Measurements from ENCODE around the gene IZUMO4. TPM values are rescaled to one million over a fixed set of nuclear protein-coding genes. Genes with fewer than 3 reads are reported as not detected.

Gene IZUMO4
- total RNA-seq, 2 experiments from 2014 or later = 17.4 to 17.9 TPM

GRCh38 chr19:2140138-2140569 lies 43.4 kb downstream of the IZUMO4 start:
- POLR2A ChIA-PET = no interaction called here
- peaks cover 13% of the 10 kb centered on the region for H3K4me1 ChIP-seq (ENCODE audit: insufficient read depth, low read length)
- ATAC-seq (ENCODE audit: poor library complexity) = no peak
- no peaks in the 10 kb centered on the region for H3K27me3 ChIP-seq (ENCODE audit: control insufficient read depth in 1 of 2, insufficient read depth in 2 of 2, low read length in 2 of 2)
- H3K27ac Mint-ChIP-seq = no peak overlapping the region
- no peak for DNase-seq
- no peaks in the 10 kb centered on the region for H3K9me3 ChIP-seq (ENCODE audit: control insufficient read depth in 1 of 2, insufficient read depth in 1 of 2, low read length in 2 of 2)
- peaks cover 10% of the 10 kb centered on the region for H3K4me1 Mint-ChIP-seq (ENCODE audit: low read depth)
- intact Hi-C loops (cut with DNase I, micrococcal nuclease) = no loop called here
- no peak overlapping the region for H3K4me3 ChIP-seq (ENCODE audit: low read length)
- H3K9me3 Mint-ChIP-seq = no peaks in the 10 kb centered on the region
- CTCF ChIA-PET = no interaction called here
- H3K27ac ChIP-seq (ENCODE audit: low read depth in 1 of 2, low read length in 2 of 2) = no peak overlapping the region
- H3K4me3 Mint-ChIP-seq = no peak overlapping the region
- peaks cover 54% of the 10 kb centered on the region for H3K36me3 ChIP-seq (ENCODE audit: insufficient read depth, low read length)
- no peak for TF ChIP-seq CTCF (IDR thresholded peaks at IDR 0.05)
- H3K36me3 Mint-ChIP-seq (ENCODE audit: low read depth) = peaks cover 39% of the 10 kb centered on the region
- H3K27me3 Mint-ChIP-seq = no peaks in the 10 kb centered on the region

- DNase-seq (no peak), ATAC-seq (ENCODE audit: poor library complexity) (no peak)
- Histone ChIP-seq H3K9me3 (ENCODE audit: control insufficient read depth in 1 of 2, insufficient read depth in 1 of 2, low read length in 2 of 2) (no peaks in the 10 kb centered on the region), H3K27me3 (ENCODE audit: control insufficient read depth in 1 of 2, insufficient read depth in 2 of 2, low read length in 2 of 2) (no peaks in the 10 kb centered on the region), H3K36me3 (ENCODE audit: insufficient read depth, low read length) (peaks cover 42% of the 10 kb centered on the region), H3K4me1 (ENCODE audit: insufficient read depth, low read length) (peaks cover 32% of the 10 kb centered on the region), H3K27ac (ENCODE audit: low read depth in 1 of 2, low read length in 2 of 2) (no peak overlapping the region), H3K4me3 (ENCODE audit: low read length) (no peak overlapping the region)
- no peak for TF ChIP-seq CTCF (IDR thresholded peaks at IDR 0.05)
- no peak overlapping the region for H3K4me3 Mint-ChIP-seq
- H3K27ac Mint-ChIP-seq = no peak overlapping the region
- no peaks in the 10 kb centered on the region for H3K27me3 Mint-ChIP-seq
- H3K4me1 Mint-ChIP-seq (ENCODE audit: low read depth) = peaks cover 20% of the 10 kb centered on the region
- no peaks in the 10 kb centered on the region for H3K9me3 Mint-ChIP-seq
- CTCF ChIA-PET = no interaction called here
- H3K36me3 Mint-ChIP-seq (ENCODE audit: low read depth) = peaks cover 29% of the 10 kb centered on the region
- intact Hi-C loops (cut with DNase I, micrococcal nuclease) = no loop called here
- POLR2A ChIA-PET = interaction anchor here (0.6 kb wide), 1 partner anchor 73 kb away, joined by 3 read pairs; no protein-coding TSS in a partner anchor
Observed at GRCh38 chr19:2142173-2142829, 45.6 kb downstream of the IZUMO4 start.

- intact Hi-C loops (cut with DNase I, micrococcal nuclease) = no loop called here
- DNase-seq (no peak), ATAC-seq (ENCODE audit: poor library complexity) (no peak)
- Mint-ChIP-seq H3K27ac (no peak overlapping the region), H3K4me3 (no peak overlapping the region), H3K27me3 (no peaks in the 10 kb centered on the region), H3K9me3 (no peaks in the 10 kb centered on the region), H3K4me1 (ENCODE audit: low read depth) (peaks cover 31% of the 10 kb centered on the region), H3K36me3 (ENCODE audit: low read depth) (peaks cover 19% of the 10 kb centered on the region)
- Histone ChIP-seq H3K4me3 (ENCODE audit: low read length) (no peak overlapping the region), H3K27me3 (ENCODE audit: control insufficient read depth in 1 of 2, insufficient read depth in 2 of 2, low read length in 2 of 2) (no peaks in the 10 kb centered on the region), H3K36me3 (ENCODE audit: insufficient read depth, low read length) (peaks cover 32% of the 10 kb centered on the region), H3K4me1 (ENCODE audit: insufficient read depth, low read length) (peaks cover 47% of the 10 kb centered on the region), H3K9me3 (ENCODE audit: control insufficient read depth in 1 of 2, insufficient read depth in 1 of 2, low read length in 2 of 2) (no peaks in the 10 kb centered on the region), H3K27ac (ENCODE audit: low read depth in 1 of 2, low read length in 2 of 2) (no peak overlapping the region)
- no peak for TF ChIP-seq CTCF (IDR thresholded peaks at IDR 0.05)
- ChIA-PET POLR2A (interaction anchor here (0.5 kb wide), 1 partner anchor 214 kb away, joined by 3 read pairs; no protein-coding TSS in a partner anchor), CTCF (no interaction called here)
Observed at GRCh38 chr19:2144190-2144589, 47.5 kb downstream of the IZUMO4 start.
